HepG2 (cell line): ENCODE results near the gene TBL3. TPM values are rescaled to one million over a fixed set of nuclear protein-coding genes. Genes with fewer than 3 reads are reported as not detected.

Experiments used
- ATAC-seq: fragments of 200-7000 bp; cut with Tn5 transposase; 3 replicates; pipeline ENCODE4 v1.9.1; 2020; ENCODE audit warnings: mild to moderate bottlenecking, moderate library complexity
- BruUV-seq: library from RNA; stranded (reverse); fragments of 400-500 nt; replicated peaks from 2 replicates; lab custom pipeline; 2021; lab: Mats Ljungman, UMichigan
- CTCF ChIA-PET: fragments of 300-600 bp; formaldehyde crosslinking; extraction: SDS; loops from one replicate; lab custom pipeline; 2021; ENCODE audit warnings: low total read pairs, inconsistent platforms, low intra/inter-chr PET ratio; lab: Yijun Ruan, JAX
- POLR2A ChIA-PET: fragments of 350-600 bp; sonication (Branson Sonifier 250); formaldehyde crosslinking; loops from one replicate; lab custom pipeline; 2020; ENCODE audit warnings: antibody characterized with exemption, inconsistent platforms; lab: Yijun Ruan, JAX
- DNase-seq: peaks from one replicate; pipeline ENCODE4 v3.0.0-alpha.2; 2015; ENCODE audit warnings: low spot score
- FAIRE-seq: peaks from 3 replicates; lab custom pipeline; 2011; peaks lifted over from hg19 to GRCh38; lab: Jason Lieb, UNC
- H2AFZ ChIP-seq: one replicate; pipeline ENCODE4 v1.6.1; 2011; ENCODE audit warnings: low read length, inconsistent platforms
- H3K27ac ChIP-seq: fragments of 300-600 bp; 3 replicates; pipeline ENCODE4 v1.8.0; 2011; ENCODE audit warnings: mixed run types, mild to moderate bottlenecking, mixed read lengths, low read length, inconsistent platforms; ENCODE audit not compliant: insufficient read depth; ENCODE audit errors: extremely low read length
- H3K27me3 ChIP-seq, 2 experiments: fragments of 200-600 bp in 1 of 2; 2 replicates in 1 of 2; 3 replicates in 1 of 2; pipeline versions ENCODE4 v1.6.0 to v1.8.0; 2011; ENCODE audit warnings: low read length in 2 of 2, mild to moderate bottlenecking in 2 of 2, moderate library complexity in 2 of 2, inconsistent platforms in 1 of 2; ENCODE audit not compliant: insufficient read depth in 2 of 2, control insufficient read depth in 1 of 2
- H3K36me3 ChIP-seq, 2 experiments: fragments of 200-600 bp in 1 of 2; replicated peaks in 1 of 2; 2 replicates in 1 of 2; 3 replicates in 1 of 2; pipeline versions ENCODE4 v1.5.1 to v1.8.0; 2011; ENCODE audit warnings: low read length in 2 of 2, inconsistent platforms in 1 of 2; ENCODE audit not compliant: insufficient read depth in 2 of 2, control insufficient read depth in 1 of 2
- H3K4me1 ChIP-seq: 2 replicates; pipeline ENCODE4 v1.5.1; 2012; ENCODE audit warnings: low read length, inconsistent platforms; ENCODE audit not compliant: insufficient read depth
- H3K4me2 ChIP-seq: 2 replicates; pipeline ENCODE4 v1.6.0; 2011; ENCODE audit warnings: low read depth, low read length, inconsistent platforms
- H3K4me3 ChIP-seq, 3 experiments: fragments of 200-600 bp in 1 of 3; sonication (generic), shearing (Covaris generic) in 1 of 3; replicated peaks in 1 of 3; 2 replicates each; pipeline ENCODE4 v1.5.1; 2011 to 2016; ENCODE audit warnings: low read length in 3 of 3, inconsistent platforms in 2 of 3, low read depth in 2 of 3, mild to moderate bottlenecking in 2 of 3, control low read depth in 1 of 3, mixed read lengths in 1 of 3; ENCODE audit not compliant: insufficient read depth in 1 of 3
- H3K79me2 ChIP-seq: one replicate; pipeline ENCODE4 v1.6.1; 2011; ENCODE audit warnings: low read length, inconsistent platforms; ENCODE audit not compliant: insufficient read depth
- H3K9ac ChIP-seq: 2 replicates; pipeline ENCODE4 v1.6.0; 2011; ENCODE audit warnings: mild to moderate bottlenecking, low read depth, low read length, inconsistent platforms; ENCODE audit not compliant: insufficient read depth
- H3K9me3 ChIP-seq: 2 replicates; pipeline ENCODE4 v1.5.1; 2012; ENCODE audit warnings: mild to moderate bottlenecking, low read length
- H4K20me1 ChIP-seq: 2 replicates; pipeline ENCODE4 v1.6.0; 2011; ENCODE audit warnings: inconsistent platforms, mild to moderate bottlenecking, low read length, moderate library complexity; ENCODE audit not compliant: insufficient read depth
- ADNP ChIP-seq: sonication (generic); formaldehyde crosslinking; IDR thresholded peaks from 2 replicates; pipeline ENCODE4 v1.4.0; 2020; ENCODE audit warnings: missing genetic modification reagents
- BRCA1 ChIP-seq: sonication (generic); formaldehyde crosslinking; IDR thresholded peaks from 2 replicates; pipeline ENCODE4 v1.4.0; 2020; ENCODE audit warnings: missing genetic modification reagents
- BRD4 ChIP-seq: sonication (generic); formaldehyde crosslinking; IDR thresholded peaks from 2 replicates; pipeline ENCODE4 v1.4.0; 2020; ENCODE audit warnings: missing genetic modification reagents
- CBX5 ChIP-seq: sonication (generic); formaldehyde crosslinking; IDR thresholded peaks from 2 replicates; pipeline ENCODE4 v1.4.0; 2020; ENCODE audit warnings: missing genetic modification reagents, borderline replicate concordance
- JARID2 ChIP-seq: sonication (generic); formaldehyde crosslinking; IDR thresholded peaks from 2 replicates; pipeline ENCODE4 v1.8.1; 2023; ENCODE audit warnings: missing genetic modification reagents, inconsistent platforms; ENCODE audit not compliant: insufficient replicate concordance
- MEIS1 ChIP-seq: sonication (generic); formaldehyde crosslinking; IDR thresholded peaks from 2 replicates; pipeline ENCODE4 v1.9.0; 2021; ENCODE audit warnings: mild to moderate bottlenecking, missing genetic modification reagents, moderate library complexity, borderline replicate concordance
- NFE2L2 ChIP-seq: fragments of 150-350 bp; IDR thresholded peaks from 2 replicates; pipeline ENCODE4 v1.6.1; 2014; ENCODE audit warnings: low read length
- NPAS2 ChIP-seq: sonication (generic); formaldehyde crosslinking; IDR thresholded peaks from 2 replicates; pipeline ENCODE4 v1.8.0; 2022; ENCODE audit warnings: mild to moderate bottlenecking, missing genetic modification reagents, borderline replicate concordance
- ZFX ChIP-seq: sonication (generic); formaldehyde crosslinking; IDR thresholded peaks from 2 replicates; pipeline ENCODE4 v1.4.0; 2020; ENCODE audit warnings: mild to moderate bottlenecking, low read depth, missing genetic modification reagents, moderate library complexity
- ZNF589 ChIP-seq: sonication (generic); formaldehyde crosslinking; conservative IDR thresholded peaks from 2 replicates; pipeline ENCODE4 v1.8.0; 2022; ENCODE audit warnings: mild to moderate bottlenecking, moderate library complexity, missing genetic modification reagents
- ZNF616 ChIP-seq: sonication (generic); formaldehyde crosslinking; IDR thresholded peaks from 2 replicates; pipeline ENCODE4 v1.5.0; 2020; ENCODE audit warnings: low read depth, mild to moderate bottlenecking, missing genetic modification reagents
- ZNF761 ChIP-seq: sonication (generic); formaldehyde crosslinking; conservative IDR thresholded peaks from 2 replicates; pipeline ENCODE4 v1.4.0; 2020; ENCODE audit warnings: mild to moderate bottlenecking, missing genetic modification reagents
- WGBS: methylation state at CpG from one replicate; pipeline ENCODE4 v1.1.6; 2017; ENCODE audit warnings: low lambda C conversion rate; 5-methylcytosine and 5-hydroxymethylcytosine counted together
- in situ Hi-C: cut with HindIII; loops from 2 replicates; pipeline ENCODE4 v1.10.0; 2017; ENCODE audit warnings: low pct_unique_long_range_greater_than_20kb; ENCODE audit not compliant: extremely low pct_ligation_motif_present
- intact Hi-C: fragments of 100-400 bp; cut with micrococcal nuclease; formaldehyde crosslinking; loops from one replicate; pipeline ENCODE4 v1.10.0; 2022; ENCODE audit not compliant: unreplicated experiment
- polyA plus RNA-seq, 8 experiments: library from polyadenylated mRNA; depleted of rRNA in 3 of 8; stranded (reverse) in 7 of 8; unstranded in 1 of 8; fragments of >200 nt; fragmentation: Illumina TruSeq in 4 of 8; extraction: Trizol in 4 of 8; gene quantifications; 2 replicates each; pipeline versions ENCODE4 v1.2.1 to v1.2.3, GENCODE V29; 2011 to 2016; ENCODE audit warnings: low read depth in 4 of 8, missing spikeins in 1 of 8, mixed read lengths in 1 of 8; ENCODE audit not compliant: insufficient read depth in 1 of 8
- total RNA-seq, 5 experiments: library from RNA; depleted of rRNA; stranded (reverse); fragments of >200 nt; fragmentation: Illumina TruSeq; extraction: Trizol; gene quantifications; 2 replicates each; pipeline ENCODE4 v1.2.3, GENCODE V29; 2016; ENCODE audit warnings: low read depth in 1 of 5
- TF ChIP-seq, protein P1 (sequence below): sonication (generic); formaldehyde crosslinking; IDR thresholded peaks from 2 replicates; pipeline ENCODE4 v1.8.1; 2022; ENCODE audit warnings: mild to moderate bottlenecking, missing genetic modification reagents
- TF ChIP-seq, protein P2 (sequence below): sonication (generic); formaldehyde crosslinking; IDR thresholded peaks from 2 replicates; pipeline ENCODE4 v1.8.0; 2022; ENCODE audit warnings: missing genetic modification reagents, mild to moderate bottlenecking, borderline replicate concordance
- TF ChIP-seq, protein P3 (sequence below), 2 experiments: sonication (generic) in 1 of 2; formaldehyde crosslinking in 1 of 2; IDR thresholded peaks; 2 replicates each; pipeline versions ENCODE4 v1.4.0 to v1.6.1; 2018 to 2020; ENCODE audit warnings: missing genetic modification reagents in 2 of 2, borderline replicate concordance in 1 of 2, low read depth in 1 of 2, mild to moderate bottlenecking in 1 of 2, missing biosample characterization in 1 of 2

The TBL3 gene
- total and polyA plus RNA-seq, 2 of the 13 experiments (the other 11 are each of a cell fraction or from before 2014, with no cell fraction given), result 16.8 to 38.0 TPM

DNA sequence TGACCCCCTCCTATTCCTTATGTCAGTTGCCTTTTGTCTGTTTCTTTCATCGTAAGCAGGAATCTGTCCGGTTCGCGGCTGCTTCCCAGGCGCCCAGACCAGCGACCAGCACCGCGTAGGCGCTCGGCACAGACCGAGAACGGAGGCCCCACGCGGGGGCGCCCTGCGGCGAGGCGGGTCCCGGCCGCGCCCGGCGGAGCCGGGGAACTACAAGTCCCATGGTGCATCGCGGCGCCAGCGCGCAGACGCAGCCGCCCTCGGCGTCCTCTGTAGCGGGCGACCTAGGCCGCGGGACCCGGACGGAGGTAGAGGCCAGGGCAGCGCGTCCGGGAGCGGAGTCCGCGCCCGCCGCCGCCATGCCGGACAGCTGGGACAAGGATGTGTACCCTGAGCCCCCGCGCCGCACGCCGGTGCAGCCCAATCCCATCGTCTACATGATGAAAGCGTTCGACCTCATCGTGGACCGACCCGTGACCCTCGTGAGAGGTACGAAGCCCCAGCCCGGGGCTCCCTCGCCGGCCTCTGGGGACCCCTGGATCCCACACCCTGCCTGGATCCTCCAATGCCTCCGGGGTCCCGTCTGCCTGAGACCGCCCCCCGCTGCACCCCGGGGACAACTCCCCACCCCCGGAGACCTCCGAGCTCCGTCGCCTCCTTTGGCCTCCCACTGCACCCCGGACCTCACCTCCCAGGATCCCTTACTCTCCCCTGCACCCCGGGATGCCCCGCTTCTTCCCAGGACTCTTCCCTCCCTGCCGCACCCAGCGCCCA is 12.4 kb upstream of the TBL3 start, which contains the start of gene NDUFB10 (continued):
- TF ChIP-seq, protein P1, sequence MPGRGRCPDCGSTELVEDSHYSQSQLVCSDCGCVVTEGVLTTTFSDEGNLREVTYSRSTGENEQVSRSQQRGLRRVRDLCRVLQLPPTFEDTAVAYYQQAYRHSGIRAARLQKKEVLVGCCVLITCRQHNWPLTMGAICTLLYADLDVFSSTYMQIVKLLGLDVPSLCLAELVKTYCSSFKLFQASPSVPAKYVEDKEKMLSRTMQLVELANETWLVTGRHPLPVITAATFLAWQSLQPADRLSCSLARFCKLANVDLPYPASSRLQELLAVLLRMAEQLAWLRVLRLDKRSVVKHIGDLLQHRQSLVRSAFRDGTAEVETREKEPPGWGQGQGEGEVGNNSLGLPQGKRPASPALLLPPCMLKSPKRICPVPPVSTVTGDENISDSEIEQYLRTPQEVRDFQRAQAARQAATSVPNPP (CRISPR knock-in tag), result no peak
- no peak for TF ChIP-seq NFE2L2

DNA sequence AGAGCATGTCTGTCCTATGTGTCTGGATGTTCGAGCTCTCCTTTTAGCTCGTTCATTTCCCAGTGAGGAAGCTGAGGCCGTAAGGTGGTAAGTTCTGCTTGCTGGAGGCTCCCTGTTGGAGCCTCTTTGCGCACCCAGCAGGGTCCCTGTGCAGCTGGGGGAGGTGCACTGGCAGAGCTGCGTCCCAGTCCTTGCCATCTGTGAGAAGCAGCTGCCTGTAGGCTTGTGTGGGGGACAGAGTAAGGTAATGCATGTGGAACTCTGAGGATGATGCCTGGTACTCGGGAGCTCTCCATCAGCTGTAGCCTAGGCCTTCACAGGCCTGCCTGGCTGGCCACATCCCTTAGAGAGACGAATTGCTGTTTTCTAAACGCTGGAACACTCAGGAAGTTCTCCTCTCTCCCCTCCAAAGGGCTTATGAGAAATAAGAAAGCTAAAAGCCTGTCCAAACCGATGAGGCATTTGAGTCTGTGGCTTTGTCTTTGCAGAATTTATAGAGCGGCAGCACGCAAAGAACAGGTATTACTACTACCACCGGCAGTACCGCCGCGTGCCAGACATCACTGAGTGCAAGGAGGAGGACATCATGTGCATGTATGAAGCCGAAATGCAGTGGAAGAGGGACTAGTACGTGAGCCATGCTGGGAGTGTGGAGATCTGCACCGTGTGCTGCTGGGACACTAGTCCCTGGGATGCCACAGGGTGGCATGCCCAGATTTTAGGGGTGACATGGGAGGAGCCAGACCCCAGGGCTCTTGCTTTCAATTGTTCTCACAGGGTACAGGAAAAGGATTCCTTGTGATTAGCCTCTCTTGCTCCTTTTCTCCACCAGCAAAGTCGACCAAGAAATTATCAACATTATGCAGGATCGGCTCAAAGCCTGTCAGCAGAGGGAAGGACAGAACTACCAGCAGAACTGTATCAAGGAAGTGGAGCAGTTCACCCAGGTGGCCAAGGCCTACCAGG is 10.9 kb upstream of the TBL3 start:
- peak overlapping the region; percentile 80 for H3K27ac ChIP-seq
- H3K79me2 ChIP-seq, result peaks cover 42% of the 10 kb centered on the region
- in situ Hi-C loops, result no loop called here
- TF ChIP-seq MEIS1 (CRISPR knock-in tag), result no peak
- TF ChIP-seq ZNF589 (CRISPR knock-in tag), result 0 out of 2 replicates have a peak, but pooled peaks have one; percentile 22
- no peak for TF ChIP-seq NPAS2 (CRISPR knock-in tag)
- TF ChIP-seq JARID2 (CRISPR knock-in tag), result no peak
- TF ChIP-seq, protein P2, sequence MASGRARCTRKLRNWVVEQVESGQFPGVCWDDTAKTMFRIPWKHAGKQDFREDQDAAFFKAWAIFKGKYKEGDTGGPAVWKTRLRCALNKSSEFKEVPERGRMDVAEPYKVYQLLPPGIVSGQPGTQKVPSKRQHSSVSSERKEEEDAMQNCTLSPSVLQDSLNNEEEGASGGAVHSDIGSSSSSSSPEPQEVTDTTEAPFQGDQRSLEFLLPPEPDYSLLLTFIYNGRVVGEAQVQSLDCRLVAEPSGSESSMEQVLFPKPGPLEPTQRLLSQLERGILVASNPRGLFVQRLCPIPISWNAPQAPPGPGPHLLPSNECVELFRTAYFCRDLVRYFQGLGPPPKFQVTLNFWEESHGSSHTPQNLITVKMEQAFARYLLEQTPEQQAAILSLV (CRISPR knock-in tag), result no peak
- TF ChIP-seq ZNF616 (CRISPR knock-in tag), result no peak
- no peak for TF ChIP-seq CBX5 (CRISPR knock-in tag)
- TF ChIP-seq ZFX (CRISPR knock-in tag), result no peak
- TF ChIP-seq ADNP (CRISPR knock-in tag), result no peak
- TF ChIP-seq BRD4 (CRISPR knock-in tag), result no peak
- no peak for TF ChIP-seq BRCA1 (CRISPR knock-in tag)
- no peak for TF ChIP-seq ZNF761 (CRISPR knock-in tag)
- TF ChIP-seq, protein P3, sequence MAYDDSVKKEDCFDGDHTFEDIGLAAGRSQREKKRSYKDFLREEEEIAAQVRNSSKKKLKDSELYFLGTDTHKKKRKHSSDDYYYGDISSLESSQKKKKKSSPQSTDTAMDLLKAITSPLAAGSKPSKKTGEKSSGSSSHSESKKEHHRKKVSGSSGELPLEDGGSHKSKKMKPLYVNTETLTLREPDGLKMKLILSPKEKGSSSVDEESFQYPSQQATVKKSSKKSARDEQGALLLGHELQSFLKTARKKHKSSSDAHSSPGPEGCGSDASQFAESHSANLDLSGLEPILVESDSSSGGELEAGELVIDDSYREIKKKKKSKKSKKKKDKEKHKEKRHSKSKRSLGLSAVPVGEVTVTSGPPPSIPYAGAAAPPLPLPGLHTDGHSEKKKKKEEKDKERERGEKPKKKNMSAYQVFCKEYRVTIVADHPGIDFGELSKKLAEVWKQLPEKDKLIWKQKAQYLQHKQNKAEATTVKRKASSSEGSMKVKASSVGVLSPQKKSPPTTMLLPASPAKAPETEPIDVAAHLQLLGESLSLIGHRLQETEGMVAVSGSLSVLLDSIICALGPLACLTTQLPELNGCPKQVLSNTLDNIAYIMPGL (CRISPR knock-in tag; IDR thresholded peaks at IDR 0.05; ENCODE audit: borderline replicate concordance in 1 of 2, low read depth in 1 of 2), result no peak; a peak in 1 of 4 replicates

More for the DNA sequence above, 10.9 kb upstream of the TBL3 start:
- Histone ChIP-seq H3K4me3 (peak overlapping the region; percentile 81 to 98 (median 94); a peak in 5 of 6 replicates), H3K27me3 (no peaks in the 10 kb centered on the region; a peak in 1 of 5 replicates), H3K9ac (peak overlapping the region; percentile 94), H3K9me3 (no peaks in the 10 kb centered on the region), H3K4me2 (peak overlapping the region; percentile 75), H4K20me1 (peaks cover 34% of the 10 kb centered on the region), H3K4me1 (peaks cover 50% of the 10 kb centered on the region), H3K36me3 (peaks cover 3 to 19% of the 10 kb centered on the region in 2 experiments; a peak in 3 of 5 replicates), H2AFZ (no peak overlapping the region)
- intact Hi-C loops, result no loop called here
- DNase-seq, result peak; percentile 53
- ChIA-PET CTCF (no interaction called here), POLR2A (interaction anchor here (0.6 to 7.4 kb wide), 9 partner anchors 10 to 194 kb away, joined by 3 to 139 read pairs (median 6); partner anchors contain the start of genes GFER, MSRB1, NUBP2 and SPSB3)
- peak; percentile 18 for FAIRE-seq
- TSS peak; percentile 12 for BruUV-seq
- 30% methylated on average over 17 of the region's 20 CpGs for WGBS
- ATAC-seq, result peak; percentile 39
